Measurements from ENCODE around the gene FAHD2A.
"Not testable (repeated sequence)": the region's sequence is repeated elsewhere in the genome, so short reads cannot be mapped to it uniquely, and the experiment has no call there.

FAHD2A gene

DNA sequence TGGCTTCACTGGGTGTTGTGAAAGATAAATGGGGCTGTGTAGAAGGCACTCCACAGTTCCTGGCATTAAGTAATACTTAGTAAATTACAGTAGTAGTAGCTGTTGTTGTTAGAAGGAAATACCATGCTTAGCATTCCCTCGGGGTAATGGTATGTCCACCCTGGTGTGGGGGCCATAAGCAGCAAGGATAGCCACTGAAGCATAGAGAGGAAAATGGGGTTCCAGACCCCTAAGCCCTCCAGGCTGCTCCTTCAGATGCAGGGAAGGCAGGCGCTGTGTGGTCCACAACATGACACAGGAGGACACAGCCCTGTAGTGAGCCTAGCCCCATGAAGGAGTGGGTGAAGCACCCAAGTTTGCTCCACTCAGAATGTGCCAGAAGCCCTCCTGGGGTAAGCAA is 31.5 kb downstream of the FAHD2A start:
- not testable (repeated sequence) for DNase-seq

DNA sequence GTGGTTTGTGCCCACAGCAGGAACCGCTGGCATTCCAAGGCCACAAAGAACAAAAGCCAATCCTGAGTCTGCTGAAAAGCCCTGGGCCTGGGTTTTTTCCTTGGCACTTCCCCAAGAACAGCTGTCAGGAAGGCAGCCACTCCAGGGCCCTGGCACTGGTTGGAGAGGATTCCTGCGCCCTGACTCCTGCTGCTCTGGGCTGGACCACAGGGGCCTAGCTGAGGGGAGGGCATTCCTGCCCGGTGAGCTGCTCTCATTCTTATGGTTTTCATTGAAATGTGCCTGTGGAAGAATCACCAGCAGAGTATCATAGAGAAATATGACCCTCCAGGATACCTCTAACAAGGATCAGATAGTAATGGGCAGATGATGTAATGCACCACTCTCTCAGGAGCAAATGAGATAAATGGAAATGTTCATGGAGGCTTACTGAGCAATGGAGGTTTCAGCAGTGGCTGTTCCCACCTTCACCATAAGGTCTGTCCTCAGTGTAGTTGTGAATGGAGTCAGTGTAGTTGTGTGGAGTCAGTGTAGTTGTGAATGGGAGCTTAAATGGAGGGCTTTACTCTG is 32.1 kb downstream of the FAHD2A start:
- not testable (repeated sequence) for DNase-seq

DNA sequence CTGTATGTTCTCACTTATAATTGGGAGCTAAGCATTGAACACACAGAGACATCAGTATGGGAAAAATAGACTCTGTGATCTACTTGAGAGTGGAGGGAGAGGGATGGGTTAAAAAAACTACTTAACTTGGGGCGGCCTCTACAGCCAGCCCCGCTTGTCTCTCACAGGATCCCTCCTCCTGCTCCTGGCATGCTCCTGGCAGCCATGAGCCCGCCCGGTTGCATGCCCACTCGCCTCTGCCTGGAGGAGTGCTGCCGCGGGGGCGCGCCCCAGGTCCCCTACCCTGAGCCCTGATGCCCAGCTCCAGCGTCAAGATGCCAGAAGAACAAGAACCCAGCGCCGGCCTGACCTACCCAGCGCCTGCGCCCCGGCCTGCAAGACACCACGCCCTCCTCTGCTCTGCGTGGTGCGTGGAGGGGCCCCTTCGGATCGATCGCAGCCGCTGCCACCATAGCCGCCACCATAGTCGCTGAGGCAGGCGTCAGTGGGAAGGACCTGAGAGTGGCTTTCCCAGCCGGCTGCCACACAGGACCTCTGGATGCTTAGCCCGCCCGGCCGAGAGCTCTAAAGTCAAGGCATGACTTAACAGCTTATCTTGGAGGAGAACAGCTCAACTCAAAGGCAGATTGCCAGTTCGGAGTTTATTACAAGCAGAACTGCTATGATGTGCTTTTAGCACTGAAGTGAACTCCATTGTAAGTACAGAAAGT is 32.8 kb downstream of the FAHD2A start:
- not testable (repeated sequence) for DNase-seq

GRCh38 chr2:95435872-95436209 is 33.3 kb downstream of the FAHD2A start:
- not testable (repeated sequence) for DNase-seq

DNA sequence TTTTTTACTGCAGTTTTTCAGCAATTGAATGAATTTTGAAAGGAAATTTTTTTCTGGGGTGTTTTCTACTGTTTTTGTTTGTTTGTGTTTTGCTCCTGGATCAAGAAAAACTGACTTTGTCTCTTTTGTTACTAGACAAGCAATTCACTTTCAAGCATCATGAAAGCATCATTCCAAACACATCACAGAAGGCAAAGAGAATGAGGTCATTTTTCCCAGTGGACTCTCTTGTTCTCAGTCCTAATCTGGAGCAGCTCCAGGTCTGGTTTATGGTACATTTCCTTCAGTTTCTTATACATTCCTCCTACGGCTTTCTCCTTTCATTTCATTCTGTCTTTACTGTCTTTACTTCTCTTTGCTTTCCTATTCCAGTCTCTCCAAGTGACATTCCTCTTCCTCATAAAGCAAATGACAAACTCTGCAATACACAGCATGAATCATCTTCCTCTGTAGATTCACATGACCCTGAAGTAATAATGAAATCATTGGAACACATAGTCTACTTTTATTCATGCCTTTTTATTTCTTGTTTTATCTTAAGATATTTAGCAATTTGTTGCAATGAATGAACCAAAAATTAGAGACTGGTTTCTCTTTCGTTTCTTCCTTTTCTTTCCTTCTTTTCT is 40.1 kb downstream of the FAHD2A start:
- DNase-seq = not testable (repeated sequence)

DNA sequence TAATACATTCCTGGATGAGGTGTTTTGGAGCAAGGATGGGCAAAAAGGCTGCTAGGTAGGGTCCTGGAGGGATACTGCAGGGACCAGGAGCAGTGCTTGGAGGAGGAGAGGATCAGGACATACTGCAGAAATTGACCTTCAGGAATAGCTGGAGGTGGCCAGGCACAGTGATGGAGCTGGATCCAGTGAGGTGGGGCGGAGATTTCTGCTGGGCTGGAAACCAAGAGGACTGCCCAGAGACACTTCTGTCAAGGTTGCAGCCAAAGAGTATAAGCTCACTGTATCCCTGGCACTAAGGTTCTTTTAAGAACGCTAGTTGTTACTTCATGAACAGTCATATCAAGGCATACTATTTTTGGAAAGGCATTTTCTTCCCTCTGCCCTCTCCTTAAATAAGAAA is 42.8 kb downstream of the FAHD2A start:
- not testable (repeated sequence) for DNase-seq

- DNase-seq = not testable (repeated sequence)
Measured at GRCh38 chr2:95463292-95463691, 60.8 kb downstream of the FAHD2A start.

Measured in anterior cingulate cortex (tissue), 58 donors.